HG02588 (cell line): ENCODE measurements around the gene ZNF76.

ENCODE experiments used
- ATAC-seq: cut with Tn5 transposase; IDR thresholded peaks from one replicate; pipeline ENCODE4 v1.9.1; 2021; ENCODE audit warnings: mild to moderate bottlenecking, moderate library complexity; ENCODE audit not compliant: unreplicated experiment

The ZNF76 gene

DNA sequence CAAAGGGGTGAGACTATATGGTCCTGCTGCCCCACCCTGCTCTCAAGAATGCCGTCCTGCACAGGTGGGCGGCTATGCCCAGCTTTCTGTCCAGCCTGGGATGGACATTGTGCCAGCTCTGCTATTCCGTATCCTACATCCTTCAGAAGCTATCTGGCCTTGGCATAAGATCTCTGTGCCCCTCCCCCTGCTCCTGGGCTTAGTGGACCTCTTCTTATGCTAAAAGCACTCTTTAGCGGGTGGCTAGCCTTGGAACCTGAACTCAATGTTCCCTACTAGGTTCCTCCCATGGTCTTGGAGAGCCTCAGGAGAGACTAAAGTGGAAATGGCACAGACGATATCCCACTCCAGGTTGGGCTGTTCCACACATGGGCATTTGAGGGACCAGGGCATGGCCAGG, 23.3 kb upstream of the ZNF76 start:
- ATAC-seq: no peak

DNA sequence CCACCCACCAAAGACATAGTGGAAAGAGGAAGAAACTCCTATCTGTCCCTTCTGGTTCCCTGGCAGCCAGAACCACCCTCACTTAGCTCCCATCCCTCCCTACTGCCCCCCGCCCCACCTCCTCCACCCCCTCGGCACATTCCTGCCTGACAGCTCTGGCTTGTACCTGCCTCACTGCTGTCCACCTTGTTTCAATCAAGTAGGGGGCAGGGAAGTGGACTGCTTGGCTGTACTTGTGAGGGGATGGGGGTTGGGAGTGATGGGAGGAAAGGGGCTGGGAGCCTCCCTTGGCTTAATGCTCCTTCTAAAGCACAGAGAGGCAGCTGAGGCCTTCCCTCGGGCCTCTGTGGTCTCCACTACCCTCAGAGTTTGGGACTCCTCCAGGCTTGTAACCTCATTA, 22.1 kb upstream of the ZNF76 start:
- ATAC-seq: no peak

GRCh38 chr6:35238843-35239289, 20.7 kb upstream of the ZNF76 start:
- ATAC-seq: no peak

DNA sequence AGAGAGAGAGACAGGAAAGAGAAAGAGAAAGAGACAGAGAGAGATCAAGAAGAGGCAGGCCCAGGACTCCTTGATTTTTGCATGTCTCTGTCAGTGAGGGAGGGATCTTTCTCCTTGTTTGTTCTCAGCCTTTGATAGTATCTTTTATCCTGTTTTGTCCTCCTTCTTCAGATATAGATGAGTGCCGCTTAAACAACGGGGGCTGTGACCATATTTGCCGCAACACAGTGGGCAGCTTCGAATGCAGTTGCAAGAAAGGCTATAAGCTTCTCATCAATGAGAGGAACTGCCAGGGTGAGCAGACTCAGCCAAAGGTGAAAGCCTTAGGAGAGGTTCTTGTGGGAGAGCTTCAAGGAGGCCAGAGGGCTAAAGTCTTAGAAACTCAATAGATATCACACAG, 20.0 kb upstream of the ZNF76 start:
- ATAC-seq: no peak

GRCh38 chr6:35240838-35241801, 18.4 kb upstream of the ZNF76 start:
- no peak for ATAC-seq

GRCh38 chr6:35242486-35242885, 17.0 kb upstream of the ZNF76 start:
- no peak for ATAC-seq

DNA sequence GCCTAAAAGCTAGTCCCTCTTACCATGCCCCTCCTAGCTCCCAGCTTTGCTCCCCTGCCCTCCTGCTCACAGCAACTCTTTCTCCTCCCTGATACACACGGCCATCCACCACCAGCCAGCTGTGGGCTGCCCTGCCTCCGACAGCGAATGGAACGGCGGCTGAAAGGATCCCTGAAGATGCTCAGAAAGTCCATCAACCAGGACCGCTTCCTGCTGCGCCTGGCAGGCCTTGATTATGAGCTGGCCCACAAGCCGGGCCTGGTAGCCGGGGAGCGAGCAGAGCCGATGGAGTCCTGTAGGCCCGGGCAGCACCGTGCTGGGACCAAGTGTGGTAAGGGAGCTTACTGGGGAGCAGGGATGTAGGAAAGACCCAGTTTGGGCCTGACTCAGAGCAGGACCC, 16.6 kb upstream of the ZNF76 start:
- no peak for ATAC-seq

- ATAC-seq: no peak
These were observed 16.1 kb upstream of the ZNF76 start for GRCh38 chr6:35243386-35243958.

- ATAC-seq: no peak
These were observed 15.0 kb upstream of the ZNF76 start for GRCh38 chr6:35244551-35244950.

DNA sequence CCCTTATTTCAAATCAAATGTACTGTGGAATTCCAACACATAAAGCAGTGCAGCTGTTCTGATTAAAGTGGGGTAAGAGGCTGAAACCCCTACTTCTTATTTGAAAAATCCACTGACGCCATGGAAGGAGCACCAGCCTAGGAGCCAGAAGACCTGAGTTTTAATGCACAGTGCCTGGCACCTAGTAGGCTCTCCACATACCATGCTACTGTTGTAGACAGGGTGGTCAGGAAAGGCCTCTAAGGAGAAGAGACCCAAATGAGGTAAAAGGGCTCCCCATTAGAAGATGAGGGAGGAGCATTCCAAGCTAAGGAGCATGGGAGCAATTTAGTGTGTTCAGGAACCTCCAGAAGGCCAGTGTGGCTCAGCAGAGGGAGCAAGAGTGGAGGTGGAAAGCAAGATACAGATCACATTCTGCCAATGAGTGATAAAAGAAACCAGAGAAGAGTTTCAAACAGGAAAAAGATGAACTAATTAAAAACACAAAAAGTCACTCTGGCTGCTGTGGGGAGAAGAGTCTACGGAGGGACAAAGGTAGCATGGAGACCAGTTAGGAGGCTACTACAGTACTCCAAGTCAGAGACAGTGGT, 11.8 kb upstream of the ZNF76 start:
- peak; percentile 51 for ATAC-seq

DNA sequence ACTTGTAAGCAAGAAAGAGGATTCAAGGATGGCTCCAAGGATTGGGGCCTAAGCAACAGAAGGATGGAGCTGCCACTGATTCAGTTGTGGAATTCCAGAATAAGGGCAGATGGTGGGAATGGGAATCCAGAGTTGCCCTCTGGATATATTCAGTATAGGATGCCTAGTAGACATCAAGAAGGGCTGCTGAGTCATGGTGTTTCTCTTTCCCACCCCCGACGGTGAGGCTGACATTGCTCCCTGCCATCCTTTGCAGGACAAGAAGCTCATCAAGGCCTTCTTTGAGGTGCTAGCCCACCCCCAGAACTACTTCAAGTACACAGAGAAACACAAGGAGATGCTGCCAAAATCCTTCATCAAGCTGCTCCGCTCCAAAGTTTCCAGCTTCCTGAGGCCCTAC, 11.2 kb upstream of the ZNF76 start:
- ATAC-seq: no peak

GRCh38 chr6:35248965-35249364, 10.6 kb upstream of the ZNF76 start:
- ATAC-seq: no peak

DNA sequence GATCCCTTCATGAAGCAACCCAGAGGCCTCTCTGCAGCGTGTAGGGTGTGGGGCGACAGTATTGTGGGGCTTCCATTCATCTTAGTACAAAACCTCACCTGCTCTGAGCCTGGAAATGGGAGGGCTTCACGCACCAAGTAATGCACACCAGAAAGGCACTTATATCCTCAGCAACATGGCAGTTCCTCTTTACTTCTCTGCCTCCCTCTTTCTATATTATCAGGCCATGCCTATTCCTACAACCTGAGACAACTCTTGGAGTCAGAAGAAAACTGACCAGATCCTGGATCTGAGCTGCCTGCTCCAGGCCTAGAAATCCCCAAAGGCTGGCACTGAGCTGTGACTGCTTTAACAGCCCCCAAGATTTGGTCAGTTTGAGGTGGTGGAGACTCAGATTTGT, 7.6 kb upstream of the ZNF76 start:
- ATAC-seq: no peak

DNA sequence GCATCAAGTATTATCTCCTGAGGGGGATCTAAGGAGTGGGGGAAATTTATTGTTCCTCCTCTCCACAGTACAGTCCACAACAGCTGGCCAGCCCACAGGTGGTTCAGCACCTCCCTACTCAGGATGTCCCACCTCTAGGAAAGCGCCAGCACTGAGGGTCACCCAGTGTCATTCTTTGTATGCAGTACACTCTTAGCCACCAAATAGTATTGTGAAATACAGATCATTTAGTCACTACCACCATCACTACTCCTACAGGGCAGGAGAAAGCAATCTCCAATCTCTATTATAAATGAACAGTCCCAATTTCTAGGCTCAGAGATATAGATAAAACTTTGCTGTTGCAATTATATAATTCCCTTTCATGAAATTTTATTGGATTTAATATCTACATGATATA, 6.3 kb upstream of the ZNF76 start:
- no peak for ATAC-seq

GRCh38 chr6:35258336-35258735, 1.2 kb upstream of the ZNF76 start:
- no peak for ATAC-seq

- ATAC-seq: peak; percentile 3
These were observed 709 bp upstream of the ZNF76 start for GRCh38 chr6:35258858-35259193.

DNA sequence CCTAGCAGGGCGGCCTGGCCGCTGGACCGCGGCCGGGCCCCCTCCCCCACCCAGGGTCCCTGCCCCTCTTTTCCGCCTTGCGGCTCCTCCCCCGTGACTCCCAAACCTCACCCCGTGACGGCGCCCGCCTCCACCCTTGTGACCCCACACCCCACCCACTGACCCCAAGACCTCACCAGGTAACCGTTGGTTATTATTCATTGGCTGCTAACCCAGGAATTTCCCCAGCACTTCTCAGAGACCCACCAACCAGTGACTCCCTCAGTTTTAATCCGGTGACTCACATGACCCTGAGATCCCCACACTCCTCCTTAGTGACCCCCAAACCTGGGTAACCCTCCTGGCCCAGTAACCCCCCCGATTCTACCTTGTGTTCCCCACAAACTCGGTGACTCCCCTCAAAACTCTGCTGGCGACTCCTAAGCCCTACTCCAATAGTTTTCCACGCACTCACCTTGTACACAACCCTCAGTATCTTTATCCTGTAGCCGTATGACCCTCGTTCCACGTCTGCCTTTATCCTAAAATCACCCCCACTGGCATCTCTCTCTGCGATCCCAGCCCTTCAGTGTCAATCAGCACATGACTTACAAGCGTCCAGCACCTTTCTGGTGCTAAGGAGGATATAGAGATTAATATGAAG, 534 bp downstream of the ZNF76 start:
- peak; percentile 21 for ATAC-seq

DNA sequence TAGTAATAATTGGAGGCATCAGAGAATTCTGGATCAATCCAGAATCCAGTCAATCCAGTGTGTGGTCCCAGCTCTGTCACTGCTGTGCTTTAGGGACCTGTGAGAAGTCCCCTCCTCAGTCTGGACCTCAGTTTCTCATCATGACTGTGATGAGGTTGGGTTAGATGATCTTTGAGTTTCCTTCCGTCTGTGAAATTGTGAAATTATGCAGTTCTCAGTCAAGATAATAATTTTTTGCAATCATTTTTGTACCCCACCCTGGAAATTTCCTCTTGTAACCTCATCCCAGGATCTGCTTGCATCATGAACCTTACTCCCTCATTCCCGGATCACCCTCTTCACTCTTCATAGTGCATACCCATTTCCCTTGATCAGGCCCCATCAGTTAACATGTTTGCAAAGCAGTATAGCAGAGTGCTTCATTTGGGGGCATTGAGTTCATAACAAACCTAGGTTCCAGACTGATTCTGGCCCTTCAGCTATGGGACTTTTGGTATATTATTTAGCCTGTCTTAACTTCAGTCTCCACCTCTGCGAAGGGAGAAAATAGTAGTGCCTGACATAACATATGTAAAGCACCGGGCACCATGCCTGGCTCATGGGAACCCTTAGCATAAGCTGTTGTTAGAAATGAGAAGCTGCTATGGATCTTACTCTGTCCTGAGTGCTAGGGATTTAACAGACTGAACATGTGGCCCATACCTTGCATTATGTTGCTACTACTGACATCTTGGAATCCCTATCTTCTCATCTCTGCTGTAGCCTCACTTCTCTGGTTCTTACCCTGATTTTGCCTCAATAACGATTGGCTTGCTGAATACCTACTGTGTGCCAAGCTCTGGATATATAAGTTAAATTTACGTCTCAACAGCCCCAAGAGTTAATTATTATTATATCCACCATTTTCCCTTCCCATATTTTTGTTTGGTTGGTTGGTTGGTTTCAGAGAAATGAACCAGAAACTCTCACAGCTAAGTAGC, 1.3 kb downstream of the ZNF76 start:
- ATAC-seq: no peak

- ATAC-seq: no peak
These were observed 3.1 kb downstream of the ZNF76 start for GRCh38 chr6:35262596-35262995.

DNA sequence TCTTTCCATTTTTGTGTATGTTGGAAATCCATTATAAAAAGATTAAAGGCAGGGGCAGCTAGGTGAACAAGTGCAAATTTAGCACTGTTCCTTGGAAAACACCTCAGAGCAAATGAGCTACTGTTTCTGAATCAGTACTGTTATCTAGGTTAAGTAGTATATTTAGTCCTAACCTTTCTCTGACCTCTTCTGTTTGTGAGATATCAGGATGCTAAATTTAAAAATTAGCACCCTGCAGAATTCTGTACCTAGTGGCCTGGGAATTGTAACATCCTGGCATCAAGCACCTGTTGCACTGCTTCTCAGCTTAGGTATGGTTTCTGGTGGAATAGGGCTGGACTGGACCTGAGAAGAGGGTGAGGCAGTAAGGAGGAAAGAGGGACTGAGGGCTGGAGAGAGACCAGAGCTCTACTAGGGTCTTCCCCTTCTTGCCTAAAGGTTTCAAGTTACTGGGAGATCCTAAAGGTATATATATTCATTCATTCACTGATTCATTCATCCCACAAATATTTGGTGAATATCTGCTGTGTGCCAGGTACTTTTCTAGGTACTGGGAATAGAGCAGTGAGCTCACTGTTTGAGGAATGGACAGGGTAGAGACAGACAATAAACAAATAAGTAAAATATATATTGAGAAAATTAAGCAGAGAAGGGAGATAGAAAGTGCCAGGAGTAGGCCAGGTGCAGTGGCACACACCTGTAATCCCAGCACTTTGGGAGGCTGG, 5.2 kb downstream of the ZNF76 start:
- ATAC-seq: no peak
